Kidney tubule cell (primary cell): ENCODE results near the gene CD44.

Experiments used
- DNase-seq: peaks from one replicate; pipeline ENCODE4 v3.0.0-alpha.2; 2018; ENCODE audit warnings: low spot score

The CD44 gene

GRCh38 chr11:35158701-35159510, 19.9 kb downstream of the CD44 start:
- DNase-seq, result no peak

DNA sequence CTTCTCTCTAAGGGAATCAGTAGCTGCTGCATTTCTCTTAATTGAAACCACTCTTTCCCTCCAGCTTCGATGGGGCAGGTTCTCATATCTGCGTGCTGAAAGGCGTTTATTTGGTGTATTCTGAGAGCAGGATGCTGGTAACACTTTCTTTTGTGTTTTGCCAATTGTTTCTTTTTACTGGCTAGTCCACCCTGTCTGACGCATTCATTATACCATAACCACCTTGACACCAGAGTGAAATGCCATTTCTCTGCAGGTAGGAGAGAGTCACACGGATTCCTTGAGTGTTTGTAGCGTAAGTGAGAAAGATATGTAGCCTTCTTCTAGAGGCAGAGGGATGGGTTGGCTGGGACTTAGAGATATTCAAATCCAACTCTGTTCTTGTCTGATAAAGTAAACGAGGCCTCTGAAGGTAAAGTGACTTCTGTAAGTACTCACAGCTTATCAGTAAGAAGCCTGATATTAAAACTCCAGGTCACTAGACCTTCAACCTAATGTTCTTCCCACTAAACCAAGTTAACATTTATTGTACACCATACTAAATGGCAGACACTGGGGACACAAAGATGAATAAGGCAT, 21.4 kb downstream of the CD44 start:
- DNase-seq, result no peak

DNA sequence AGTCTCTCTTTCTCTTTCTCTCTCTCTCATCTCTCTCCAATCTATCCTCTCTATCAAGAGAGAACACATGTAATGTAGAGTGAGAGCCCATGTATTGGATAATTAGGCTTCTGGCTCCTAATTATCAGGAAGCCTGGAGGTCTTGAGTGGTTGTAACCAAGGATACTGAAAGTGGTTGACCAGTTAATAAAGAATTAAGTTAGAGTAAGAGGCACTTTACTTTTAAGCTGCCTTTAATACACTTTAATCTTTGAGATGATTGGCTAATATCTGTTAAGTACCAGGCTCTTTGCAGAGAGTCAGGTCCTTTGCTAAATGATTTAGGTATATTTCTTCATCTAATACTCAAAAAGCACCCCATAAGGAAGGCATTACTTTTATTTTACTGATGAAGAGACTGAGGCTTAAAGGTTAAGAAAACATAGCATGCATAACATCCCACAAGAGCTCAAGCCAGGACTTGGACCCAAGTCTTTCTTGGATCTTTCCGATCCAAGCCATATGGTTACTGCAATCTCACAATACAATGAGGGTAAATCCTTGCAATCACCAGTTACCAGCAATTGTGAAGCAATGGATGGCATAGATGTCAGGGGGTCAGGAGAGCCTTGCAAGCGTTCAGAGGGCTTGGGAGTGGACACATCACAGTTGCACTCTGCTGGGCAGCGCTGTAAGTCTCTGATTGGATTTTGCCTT, 22.1 kb downstream of the CD44 start:
- no peak for DNase-seq

GRCh38 chr11:35162745-35163144, 23.8 kb downstream of the CD44 start:
- DNase-seq, result no peak

DNA sequence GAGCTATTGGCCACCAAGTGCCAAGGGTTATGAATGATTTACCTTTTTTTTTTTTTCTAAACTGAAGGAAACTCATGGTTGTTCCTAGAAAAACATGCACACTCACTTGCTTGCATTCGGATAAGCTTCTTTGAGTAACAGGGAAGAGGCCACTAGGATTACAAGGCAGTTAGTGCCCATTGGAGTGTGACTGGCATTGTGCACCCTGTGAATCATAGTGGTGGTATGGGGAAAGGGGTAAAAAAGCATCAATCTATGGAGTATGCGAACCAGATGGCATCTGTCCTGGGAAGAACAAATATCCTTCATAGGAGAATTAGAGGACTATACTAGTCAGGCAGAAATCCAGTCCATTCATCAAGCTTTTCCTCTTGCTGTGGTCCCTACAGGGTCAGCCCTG, 24.2 kb downstream of the CD44 start:
- peak; percentile 98 for DNase-seq

DNA sequence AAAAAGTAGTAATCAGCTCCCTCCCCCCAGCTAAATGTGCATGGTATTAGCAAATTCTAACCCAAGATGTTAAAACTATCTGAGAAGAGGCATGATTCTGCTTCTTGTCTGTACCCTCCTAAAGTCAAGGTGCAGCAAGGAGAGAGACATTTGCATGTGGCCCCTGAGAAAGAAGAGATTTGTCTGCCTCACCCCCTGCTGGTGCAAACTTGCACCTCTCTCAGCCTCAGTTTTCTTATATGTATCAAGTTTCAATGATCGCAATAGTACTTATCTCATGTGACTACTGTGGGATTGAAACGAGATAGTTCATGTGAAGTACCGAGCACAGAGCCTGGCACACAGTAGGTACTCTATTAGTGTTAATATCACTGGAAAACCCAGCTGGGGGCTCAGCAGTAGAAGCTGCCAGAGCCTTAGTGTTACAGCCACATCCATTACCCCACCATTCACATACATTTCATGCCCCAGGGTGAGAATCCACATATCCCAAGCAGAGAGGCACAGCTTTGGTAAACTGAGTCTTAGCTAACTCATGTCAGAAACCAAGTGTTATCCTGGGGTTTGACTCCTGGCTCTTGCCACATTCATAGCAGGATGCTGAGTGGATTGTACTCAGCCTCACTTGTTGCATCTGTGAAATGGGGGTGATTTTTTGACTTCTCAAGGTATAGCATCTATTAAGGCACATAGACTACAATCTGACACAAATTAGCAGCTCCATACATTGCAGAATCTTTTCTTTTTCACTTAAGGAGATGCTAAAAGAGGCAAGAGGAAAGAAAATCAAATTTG, 24.9 kb downstream of the CD44 start:
- peak; percentile 52 for DNase-seq

GRCh38 chr11:35165030-35165422, 26.1 kb downstream of the CD44 start:
- DNase-seq, result no peak

- peak; percentile 30 for DNase-seq
Measured at GRCh38 chr11:35165423-35166368, 26.7 kb downstream of the CD44 start.

- peak; percentile 96 for DNase-seq
Measured at GRCh38 chr11:35166369-35167360, 27.7 kb downstream of the CD44 start.

GRCh38 chr11:35167426-35167954, 28.5 kb downstream of the CD44 start:
- no peak for DNase-seq

- DNase-seq, result no peak
Measured at GRCh38 chr11:35168671-35169070, 29.7 kb downstream of the CD44 start.

DNA sequence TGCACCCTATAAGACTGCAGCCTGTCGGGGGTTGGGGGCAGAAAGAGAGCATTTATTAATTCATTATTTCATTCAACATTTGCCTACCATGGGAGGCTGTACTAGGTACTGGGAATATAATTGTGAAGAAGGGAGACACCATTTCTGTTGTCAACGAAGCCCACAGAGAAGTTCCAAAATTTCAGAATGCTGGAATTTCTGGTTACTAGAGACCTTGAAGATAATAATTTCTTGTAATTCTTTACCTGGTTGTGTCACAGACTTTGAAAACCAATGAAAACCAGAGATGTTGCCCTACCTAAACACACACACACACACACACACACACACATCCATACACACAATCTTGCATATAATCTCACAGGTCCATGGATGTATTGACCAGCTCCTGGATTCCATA, 30.1 kb downstream of the CD44 start:
- no peak for DNase-seq

- DNase-seq, result no peak
Measured at GRCh38 chr11:35169754-35170153, 30.8 kb downstream of the CD44 start.

DNA sequence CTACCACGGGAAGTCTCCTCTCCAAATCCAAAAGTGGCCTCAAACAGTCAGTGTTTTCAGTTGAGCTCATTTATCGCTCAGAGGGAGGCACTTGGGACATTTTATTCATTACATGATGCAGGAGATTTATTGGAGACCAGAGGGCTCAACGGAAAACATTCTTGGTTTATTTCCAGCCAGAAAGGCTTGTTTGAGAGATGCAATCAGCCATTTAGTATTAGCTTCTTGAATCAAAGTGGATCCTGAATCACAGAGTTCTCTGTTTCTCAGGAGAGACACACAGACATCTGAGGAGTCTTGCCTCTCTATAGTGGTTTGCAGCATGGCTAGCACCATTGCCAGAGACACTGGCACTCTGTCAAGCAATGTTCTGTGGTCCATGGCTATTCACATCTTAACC, 31.5 kb downstream of the CD44 start:
- no peak for DNase-seq

DNA sequence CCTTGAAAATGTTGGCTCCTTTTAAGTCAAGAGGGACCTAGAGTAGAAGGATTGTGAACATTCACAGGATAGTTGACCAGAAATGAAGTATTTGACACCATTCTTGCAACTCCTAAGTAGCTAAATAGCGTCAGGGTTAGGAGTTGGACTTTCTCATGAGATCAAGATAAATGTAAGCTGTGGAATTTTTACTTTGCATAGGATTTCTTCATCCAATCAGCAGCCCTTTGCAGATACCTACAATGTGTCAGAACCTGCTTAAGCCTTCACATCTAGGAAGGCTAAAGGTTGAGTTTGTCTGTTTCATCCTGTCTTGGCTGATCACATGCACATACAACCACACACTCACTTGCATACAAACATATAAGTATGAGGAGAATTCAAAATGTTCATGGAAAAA, 32.3 kb downstream of the CD44 start:
- DNase-seq, result no peak

- DNase-seq, result no peak
Measured at GRCh38 chr11:35173011-35173511, 34.1 kb downstream of the CD44 start.

GRCh38 chr11:35173616-35174566, 34.9 kb downstream of the CD44 start:
- no peak for DNase-seq

DNA sequence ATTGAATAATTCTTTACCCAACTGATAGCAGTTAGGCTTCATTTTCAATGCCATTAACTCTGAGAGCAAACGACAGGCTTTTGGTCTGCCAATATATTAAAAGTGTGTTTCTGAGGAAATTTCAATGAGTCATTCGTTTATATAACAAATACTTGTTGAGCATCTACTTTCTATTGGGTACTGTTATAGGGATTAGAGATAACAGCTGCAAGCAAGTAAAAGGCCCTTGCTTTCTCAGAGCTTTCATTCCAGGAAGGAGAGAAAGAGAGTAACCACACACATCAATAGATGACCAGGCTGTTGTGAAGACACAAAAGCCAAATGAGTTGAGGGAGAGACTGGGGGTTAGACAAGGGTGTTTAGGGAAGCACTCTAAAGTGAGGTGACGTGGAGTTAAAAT, 35.7 kb downstream of the CD44 start:
- no peak for DNase-seq
